HG03139 (cell line): ENCODE data around the gene PRPH.
"Not testable (repeated sequence)": the region's sequence is repeated elsewhere in the genome, so short reads cannot be mapped to it uniquely, and the experiment has no call there.

Source experiments
- ATAC-seq: cut with Tn5 transposase; IDR thresholded peaks from one replicate; pipeline ENCODE4 v1.9.1; 2021; ENCODE audit not compliant: unreplicated experiment

The PRPH gene

DNA sequence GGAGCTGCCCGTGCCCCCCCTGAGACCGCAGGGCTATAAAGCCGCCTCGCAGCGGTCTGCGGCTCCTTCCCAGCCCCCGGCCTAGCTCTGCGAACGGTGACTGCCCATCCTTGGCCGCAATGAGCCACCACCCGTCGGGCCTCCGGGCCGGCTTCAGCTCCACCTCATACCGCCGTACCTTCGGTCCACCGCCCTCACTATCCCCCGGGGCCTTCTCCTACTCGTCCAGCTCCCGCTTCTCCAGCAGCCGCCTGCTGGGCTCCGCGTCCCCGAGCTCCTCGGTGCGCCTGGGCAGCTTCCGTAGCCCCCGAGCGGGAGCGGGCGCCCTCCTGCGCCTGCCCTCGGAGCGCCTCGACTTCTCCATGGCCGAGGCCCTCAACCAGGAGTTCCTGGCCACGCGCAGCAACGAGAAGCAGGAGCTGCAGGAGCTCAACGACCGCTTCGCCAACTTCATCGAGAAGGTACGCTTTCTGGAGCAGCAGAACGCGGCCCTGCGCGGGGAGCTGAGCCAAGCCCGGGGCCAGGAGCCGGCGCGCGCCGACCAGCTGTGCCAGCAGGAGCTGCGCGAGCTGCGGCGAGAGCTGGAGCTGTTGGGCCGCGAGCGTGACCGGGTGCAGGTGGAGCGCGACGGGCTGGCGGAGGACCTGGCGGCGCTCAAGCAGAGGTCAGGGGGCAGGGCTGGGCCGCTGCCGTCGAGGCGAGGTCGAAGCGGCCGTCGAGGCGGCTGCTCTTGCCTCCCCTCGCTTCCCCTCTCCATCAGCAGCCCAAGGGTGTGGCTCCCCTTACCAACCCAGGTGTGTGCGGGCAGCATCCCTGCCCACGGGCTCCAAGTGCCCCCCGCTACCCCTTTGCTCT is at the start of gene PRPH:
TSS of gene PRPH (plus strand) at position 66 of the 855 bp plus-strand sequence. CDS start at position 120, 54 bp downstream.
- no peak for ATAC-seq

DNA sequence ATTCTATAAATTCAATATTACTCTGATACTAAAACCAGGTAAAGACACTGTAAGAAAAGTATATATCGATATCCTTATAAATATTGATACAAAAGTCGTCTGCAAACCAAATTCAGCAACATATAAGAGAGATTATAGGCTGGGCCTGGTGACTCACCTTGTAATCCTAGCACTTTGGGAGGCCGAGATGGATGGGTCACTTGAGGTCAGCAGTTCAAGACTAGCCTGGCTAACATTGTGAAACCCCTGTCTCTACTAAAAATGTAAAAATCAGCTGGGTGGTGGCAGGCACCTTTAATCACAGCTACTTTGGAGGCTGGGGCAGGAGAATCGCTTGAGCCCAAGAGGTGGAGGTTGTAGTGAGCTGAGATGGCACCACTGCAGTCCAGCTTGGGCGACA is 43.6 kb upstream of the PRPH start:
- ATAC-seq, result no peak

DNA sequence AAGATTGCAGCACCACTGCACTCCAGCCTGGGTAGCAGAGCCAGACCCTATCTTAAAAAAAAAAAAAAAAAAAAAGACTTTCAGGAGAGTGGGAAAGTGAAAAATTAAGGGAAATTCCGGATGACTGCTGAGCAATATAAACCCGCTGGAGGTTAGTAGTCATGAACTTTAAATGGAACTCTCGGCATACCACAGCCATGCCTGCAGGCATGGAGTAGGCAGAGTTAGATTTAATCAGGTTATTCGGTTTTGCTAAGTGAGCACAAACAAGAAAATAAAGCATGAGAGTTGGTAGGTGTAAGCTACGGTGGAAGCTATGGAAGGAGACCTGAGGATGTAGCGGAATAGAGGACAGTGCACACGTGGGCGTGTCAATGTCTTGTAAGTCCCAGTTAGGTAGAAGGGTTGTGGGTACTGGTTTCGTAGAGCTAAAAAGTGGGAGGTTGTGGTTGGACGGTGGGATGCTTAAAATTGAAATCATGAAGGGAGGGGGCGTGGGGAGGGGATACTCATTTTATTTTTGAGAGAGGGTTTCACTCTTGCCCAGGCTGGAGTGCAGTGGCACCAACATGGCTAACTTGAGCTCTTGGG is 41.8 kb upstream of the PRPH start:
- no peak for ATAC-seq

DNA sequence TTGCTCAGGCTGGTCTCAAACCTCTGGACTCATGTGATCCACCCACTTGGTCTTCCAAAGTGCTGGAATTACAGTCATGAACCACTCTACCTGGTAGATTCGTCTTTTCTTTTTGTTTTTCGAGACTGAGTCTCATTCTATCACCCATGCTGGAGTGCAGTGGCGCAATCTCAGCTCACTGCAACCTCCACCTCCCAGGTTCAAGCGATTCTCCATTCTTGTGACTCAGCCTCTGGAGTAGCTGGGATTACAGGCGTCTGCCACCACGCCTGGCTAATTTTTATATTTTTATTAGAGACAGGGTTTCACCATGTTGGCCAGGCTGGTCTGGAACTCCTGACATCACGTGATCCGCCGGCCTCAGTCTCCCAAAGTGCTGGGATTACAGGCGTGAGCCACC is 39.5 kb upstream of the PRPH start:
- ATAC-seq, result not testable (repeated sequence)

DNA sequence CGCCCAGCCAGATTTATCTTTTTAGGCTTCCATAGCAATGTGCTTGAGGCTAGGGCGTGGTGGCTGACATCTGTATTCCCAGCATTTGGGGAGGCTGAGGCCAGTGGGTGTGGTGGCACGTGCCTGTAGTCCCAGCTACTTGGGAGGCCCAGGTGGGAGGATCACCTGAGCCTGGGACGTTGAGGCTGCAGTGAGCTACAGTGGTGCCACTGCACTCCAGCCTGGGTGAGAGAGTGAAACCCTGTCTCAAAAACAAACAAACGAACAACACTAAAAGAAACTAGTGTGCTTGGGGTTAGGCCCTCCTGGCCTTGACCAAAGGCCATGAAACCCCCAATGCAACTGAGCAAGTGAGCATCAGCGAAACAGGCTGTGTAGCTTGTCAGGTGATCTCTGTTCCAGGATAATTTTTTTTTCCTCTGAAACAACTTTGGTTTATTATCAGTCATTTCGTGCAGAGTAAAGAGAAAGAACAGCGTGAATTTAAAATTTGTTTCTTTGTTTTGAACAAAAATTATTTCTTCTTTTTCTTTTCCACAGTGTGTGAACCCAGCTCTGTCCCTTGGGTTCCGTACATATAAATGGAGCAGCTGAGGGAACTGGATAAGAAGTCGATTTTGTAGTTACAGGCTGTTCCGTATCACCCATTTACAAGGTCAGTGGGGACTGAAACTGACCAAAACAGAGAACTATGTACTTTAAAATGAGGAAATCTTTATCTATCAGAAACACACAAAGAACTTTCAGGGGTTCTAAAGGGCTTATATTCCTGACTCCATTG is 38.9 kb upstream of the PRPH start:
- no peak for ATAC-seq

DNA sequence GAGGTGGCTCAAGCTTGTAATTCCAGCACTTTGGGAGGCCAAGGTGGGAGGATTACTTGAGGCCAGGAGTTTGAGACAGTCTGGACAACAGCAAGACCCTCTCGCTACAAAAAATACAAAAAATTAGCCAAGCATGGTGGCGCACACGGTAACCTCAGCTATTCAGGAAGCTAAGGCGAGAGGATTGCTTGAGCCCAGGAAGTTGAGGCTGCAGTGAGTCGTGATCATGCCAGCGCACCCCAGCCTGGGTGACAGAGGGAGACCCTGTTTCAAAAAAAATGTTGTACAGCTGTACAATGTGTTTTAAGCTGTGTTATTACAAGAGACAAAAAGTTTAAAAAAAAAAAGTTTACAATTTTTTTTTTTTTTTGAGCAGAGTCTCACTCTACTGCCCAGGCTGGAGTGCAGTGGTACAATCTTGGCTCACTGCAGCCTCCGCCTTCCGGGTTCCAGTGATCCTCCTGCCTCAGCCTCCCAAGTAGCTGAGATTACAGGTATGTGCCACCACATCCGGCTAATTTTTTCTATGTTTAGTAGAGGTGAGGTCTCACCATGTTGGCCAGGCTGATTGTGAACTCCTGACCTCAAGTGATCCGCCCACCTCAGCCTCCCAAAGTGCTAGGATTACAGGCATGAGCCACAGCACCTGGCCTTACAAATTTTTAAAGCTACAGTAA is 37.3 kb upstream of the PRPH start:
- not testable (repeated sequence) for ATAC-seq

DNA sequence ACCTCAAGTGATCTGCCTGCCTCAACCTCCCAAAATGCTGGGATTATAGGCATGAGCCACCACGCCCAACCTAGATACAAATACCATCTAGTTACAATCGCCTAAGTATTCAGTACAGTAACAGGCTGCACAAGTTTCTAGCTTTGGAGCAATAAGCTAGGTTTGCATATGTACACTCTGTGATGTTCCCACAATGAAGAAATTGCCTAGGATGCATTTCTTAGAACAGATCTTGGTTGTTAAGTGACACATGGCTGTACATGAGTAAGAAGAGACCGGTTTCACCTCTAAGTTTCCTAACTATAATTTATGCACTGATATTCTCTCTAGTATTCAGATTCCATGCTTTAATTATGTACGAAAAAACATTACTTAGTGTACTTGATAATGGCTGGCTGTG is 35.5 kb upstream of the PRPH start:
- no peak for ATAC-seq

DNA sequence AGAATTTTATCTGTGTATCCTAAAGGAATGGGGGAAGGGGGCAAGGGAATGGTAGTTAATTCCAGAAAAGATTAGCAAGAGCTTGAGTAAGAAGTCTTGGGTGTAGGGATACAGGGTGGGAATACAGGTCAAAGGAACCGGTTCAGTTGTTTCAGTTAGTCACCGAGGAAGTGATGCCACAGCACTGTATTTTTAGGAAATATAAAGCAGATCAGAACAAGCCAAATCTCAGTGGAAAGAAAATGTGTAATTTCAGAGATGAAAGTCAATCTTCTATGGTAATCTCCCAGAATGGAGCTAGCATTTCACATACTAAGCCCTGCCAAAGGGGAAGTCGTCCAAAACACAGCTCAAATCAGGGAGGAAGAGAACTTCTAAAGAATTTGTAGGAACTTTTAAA is 34.8 kb upstream of the PRPH start:
- no peak for ATAC-seq

DNA sequence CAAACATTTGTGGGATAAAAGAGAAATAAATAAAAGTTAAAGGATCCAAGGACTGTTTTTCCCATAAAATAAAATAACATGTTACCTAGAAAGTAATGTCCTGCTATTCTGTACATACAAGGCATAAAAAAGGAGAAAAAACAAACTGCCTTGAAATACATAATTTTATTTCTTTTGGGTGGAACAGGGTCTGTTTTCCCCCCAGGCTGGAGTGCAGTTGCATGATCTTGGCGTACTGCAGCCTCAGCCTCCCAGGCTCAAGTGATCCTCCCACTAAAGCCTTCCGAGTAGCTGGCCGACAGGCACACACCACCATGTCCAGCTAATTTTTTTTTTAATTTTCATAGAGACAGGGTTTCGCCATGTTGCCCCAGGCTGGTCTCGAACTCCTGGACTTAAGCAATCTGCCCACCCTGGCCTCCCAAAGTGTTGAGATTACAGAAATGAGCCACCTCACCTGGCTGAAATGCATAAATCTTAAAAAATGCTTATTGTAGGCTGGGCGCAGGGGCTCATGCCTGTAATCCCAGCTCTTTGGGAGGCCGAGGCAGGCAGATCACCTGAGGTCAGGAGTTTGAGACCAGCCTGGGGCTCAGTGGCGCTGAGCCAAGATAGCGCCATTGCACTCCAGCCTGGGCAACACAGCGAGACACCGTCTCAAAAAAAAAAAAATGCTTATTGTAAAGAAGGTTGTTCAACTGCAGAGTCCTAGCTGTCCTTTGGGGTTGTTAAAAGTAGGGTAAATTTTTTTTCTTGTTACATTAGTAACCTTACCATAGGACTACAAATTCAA is 34.2 kb upstream of the PRPH start:
- ATAC-seq, result no peak

DNA sequence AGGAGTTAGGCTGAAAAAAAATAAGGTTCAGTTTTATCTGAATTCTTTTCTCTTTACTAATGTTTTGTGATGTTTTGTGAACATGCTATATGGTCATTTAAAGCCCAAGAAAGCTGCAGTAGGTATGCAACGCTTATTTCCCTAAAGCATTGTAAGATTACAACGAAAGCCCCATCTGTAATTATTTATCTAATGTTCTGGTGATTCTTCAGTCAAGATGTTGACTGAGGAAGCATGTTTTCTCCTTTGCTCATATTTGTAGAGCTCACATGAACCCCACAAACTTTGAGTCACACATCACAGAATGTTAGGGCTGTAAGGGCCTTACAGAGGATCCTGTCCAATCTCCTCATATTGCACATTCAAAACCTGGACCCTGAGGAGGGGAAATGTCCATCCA is 33.2 kb upstream of the PRPH start:
- ATAC-seq, result no peak

DNA sequence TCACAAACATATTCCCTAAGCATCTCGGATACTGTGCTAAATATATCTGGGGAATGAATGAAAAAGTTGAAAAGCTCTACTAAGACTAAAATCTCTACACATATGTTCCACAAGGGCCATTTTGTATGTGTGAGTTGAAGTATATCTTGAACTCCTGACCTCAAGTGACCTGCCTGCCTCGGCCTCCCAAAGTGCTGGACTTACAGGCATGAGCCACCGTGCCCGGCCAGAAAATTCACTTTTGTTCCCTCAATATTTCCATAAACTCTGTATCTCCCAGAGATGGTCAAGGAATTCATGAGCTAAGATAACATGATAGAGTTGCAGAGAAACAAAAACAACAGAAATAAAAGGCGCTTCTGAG is 31.6 kb upstream of the PRPH start:
- ATAC-seq, result no peak

DNA sequence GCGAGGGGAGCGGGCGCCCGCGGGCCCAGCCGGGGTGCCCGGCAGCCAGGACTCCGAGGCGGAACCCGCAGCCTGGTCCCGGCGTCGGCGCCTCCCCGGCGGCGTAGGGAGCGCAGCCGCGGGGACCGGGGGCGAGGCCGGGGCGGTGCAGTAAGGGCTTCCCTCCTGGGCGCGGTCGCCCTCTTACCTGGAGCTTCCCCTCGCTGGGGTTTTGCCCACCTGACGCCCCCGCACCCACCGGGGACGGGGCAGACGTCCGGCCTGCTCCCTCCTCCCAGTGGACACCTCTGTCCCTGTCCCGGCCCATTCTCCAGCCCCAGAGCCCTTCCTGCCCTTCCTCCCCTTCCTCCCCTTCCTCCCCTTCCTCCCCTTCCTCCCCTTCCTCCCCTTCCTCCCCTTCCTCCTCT is 30.5 kb upstream of the PRPH start:
- ATAC-seq, result peak; percentile 26

DNA sequence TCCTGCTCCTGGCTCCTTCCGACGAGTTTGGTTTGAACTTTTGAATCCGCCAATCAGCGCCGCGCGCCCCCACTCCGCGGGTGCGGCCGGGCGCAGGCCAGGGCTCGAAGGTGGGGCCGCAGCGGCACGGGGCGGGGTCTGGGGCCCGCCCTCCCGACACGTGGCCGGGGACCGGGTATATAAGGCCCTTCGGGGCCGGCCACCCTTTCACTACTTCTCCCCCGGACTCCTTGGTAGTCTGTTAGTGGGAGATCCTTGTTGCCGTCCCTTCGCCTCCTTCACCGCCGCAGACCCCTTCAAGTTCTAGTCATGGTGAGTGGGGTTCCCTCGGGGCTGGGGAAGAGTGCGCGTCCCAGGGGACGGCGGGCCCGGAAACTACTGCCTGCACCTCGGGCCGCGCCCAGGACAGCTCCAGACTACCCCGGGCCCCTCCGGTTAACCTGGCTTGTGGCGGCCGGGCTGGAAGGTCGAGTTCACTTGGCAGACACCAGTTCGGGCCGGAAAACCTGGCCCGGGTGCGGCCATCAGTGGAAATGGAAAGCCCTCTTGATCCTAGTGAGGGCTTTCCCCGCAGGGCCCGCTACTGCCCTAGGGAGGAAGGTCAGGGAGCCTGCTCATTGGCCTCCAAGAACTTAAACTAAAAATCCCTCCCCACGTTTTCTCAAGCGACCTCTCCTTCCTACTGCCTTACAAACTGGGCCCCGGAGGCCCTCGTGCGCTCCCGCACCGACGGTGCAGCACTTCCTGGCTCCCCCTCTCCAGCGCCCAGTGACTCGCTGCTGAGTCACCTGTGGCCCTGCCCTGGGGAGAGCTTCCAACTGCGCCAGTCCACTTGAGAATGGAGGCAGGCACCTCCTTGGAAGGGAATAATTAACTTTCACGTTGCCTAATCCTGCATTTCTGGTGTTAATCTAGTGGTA is 29.8 kb upstream of the PRPH start, which contains the start of gene TUBA1C:
TSS of gene TUBA1C (plus strand) at position 210 of the 920 bp plus-strand sequence. CDS start at position 310, 100 bp downstream.
- ATAC-seq, result peak; percentile 71

DNA sequence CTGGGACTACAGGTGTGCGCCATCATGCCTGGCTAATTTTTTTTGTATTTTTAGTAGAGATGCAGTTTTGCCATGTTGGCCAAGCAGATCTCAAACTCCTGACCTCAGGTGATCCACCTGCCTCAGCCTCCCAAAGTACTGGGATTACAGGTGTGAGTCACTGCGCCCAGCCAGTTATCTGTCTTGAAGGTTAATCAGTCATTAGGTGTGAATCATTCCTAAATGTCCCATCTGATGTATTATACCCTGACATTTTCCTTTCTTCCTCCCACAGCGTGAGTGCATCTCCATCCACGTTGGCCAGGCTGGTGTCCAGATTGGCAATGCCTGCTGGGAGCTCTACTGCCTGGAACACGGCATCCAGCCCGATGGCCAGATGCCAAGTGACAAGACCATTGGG is 25.8 kb upstream of the PRPH start:
- ATAC-seq, result not testable (repeated sequence)

DNA sequence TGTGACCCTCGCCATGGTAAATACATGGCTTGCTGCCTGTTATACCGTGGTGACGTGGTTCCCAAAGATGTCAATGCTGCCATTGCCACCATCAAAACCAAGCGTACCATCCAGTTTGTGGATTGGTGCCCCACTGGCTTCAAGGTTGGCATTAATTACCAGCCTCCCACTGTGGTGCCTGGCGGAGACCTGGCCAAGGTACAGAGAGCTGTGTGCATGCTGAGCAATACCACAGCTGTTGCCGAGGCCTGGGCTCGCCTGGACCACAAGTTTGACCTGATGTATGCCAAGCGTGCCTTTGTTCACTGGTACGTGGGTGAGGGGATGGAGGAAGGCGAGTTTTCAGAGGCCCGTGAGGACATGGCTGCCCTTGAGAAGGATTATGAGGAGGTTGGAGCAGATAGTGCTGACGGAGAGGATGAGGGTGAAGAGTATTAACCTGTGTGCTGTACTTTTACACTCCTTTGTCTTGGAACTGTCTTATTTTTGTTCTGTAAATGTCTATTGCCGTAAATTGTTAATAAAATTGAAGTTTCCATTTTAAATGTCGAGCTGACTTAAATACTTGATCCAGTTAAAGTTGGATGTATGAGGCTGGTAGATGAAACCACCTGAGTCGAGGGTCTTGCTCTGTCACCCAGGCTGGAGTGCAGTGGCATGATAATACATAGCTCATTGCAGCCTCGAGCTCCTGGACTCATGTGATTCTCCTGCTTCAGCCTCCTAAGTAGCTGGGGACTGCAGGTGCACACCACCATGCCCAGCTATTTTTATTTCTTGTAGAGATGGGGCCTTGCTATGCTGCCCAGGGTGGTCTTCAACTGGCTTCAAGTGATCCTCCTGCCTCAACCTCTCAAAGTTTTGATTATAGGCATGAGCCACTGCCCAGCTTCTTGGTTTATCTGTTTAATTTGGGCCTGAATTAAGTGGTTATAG is 21.9 kb upstream of the PRPH start:
- ATAC-seq, result no peak

DNA sequence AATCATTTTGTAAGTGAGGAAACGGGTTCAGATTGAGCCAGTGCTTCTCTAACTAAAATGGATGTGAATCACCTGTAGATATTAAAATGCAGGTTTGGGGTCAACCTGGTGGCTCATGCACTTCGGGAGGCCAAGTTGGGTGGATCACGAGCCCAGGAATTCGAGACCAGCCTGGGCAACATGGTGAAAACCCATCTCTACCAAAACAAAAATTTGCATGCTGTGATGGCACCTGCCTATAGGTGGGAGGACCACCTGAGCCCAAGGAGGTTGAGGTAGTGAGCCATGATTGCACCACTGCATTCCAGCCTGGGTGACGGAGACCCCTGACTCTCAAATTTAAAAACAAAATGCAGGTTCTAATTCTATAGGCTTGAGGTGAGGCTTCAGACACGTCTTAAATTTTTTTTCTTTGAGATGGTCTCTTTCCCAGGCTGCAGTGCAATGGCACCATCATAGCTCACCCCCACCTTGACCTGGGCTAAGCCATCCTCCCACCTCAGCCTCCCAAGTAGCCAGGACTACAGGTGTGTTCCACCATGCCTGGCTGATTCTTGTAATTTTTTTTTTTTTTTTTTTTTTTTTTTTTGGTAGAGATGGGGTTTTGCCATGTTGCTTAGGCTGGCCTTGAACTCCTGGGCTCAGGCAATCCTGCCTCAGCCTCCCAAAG is 21.1 kb upstream of the PRPH start:
- ATAC-seq, result no peak

DNA sequence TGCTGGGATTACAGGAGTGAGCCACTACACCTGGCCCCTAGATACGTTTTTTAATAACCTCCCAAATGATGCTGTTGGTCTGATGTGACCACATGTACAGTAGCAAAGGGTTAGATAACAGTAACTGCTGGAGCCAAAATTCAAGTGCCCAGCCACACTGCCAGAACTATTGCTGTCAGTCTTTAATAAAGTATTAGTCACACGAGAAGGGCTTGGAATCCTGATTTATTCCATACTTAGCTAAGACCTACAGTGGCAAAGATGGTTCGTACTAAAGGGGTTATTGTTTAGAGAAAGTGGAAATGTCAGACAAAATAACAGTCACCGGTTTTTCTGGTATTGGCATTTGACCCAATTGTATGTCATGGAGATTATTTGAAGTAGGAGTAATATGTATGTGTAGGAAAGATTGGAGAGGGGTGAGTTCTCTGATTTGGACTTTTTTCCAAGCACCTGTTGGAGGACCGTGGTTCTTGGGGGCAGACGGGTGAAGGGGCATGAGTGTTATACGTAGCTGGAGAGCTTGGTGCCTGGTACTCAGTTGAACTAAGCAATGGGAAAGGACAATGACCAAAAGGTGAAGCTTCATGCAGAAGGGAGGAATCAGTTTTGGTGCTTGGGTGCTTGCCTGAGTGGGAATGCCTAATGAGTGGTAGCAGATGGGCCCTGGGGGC is 20.4 kb upstream of the PRPH start:
- ATAC-seq, result no peak
